Measurements from ENCODE around the gene RRP1.
"Not testable (repeated sequence)": the region's sequence is repeated elsewhere in the genome, so short reads cannot be mapped to it uniquely, and the experiment has no call there.

The RRP1 gene

DNA sequence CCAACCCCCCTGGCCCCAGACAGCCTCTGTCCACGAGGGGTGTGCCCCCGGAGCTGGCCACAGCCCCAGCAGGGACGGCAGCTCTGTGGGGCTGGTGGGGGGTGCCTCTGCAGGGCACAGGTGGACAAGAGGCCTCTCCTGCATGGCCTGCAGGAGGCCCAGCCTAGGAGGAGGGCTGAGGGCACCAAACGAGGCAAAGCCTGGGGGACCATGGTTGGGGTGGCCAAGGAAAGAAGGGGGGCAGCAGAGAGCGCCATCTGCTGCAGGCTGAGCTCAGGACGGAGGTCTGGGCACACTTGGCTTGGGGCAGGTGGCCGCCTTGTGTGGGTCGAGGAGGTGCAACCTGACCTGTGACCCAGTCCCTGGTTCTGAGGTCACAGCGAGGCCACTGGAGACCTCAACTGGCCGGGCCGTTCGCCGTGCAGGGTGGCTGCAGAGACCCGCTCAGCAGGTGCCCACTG lies 27.3 kb downstream of the RRP1 start:
- DNase-seq (ENCODE audit: low read depth in 2 of 2) = no peak

DNA sequence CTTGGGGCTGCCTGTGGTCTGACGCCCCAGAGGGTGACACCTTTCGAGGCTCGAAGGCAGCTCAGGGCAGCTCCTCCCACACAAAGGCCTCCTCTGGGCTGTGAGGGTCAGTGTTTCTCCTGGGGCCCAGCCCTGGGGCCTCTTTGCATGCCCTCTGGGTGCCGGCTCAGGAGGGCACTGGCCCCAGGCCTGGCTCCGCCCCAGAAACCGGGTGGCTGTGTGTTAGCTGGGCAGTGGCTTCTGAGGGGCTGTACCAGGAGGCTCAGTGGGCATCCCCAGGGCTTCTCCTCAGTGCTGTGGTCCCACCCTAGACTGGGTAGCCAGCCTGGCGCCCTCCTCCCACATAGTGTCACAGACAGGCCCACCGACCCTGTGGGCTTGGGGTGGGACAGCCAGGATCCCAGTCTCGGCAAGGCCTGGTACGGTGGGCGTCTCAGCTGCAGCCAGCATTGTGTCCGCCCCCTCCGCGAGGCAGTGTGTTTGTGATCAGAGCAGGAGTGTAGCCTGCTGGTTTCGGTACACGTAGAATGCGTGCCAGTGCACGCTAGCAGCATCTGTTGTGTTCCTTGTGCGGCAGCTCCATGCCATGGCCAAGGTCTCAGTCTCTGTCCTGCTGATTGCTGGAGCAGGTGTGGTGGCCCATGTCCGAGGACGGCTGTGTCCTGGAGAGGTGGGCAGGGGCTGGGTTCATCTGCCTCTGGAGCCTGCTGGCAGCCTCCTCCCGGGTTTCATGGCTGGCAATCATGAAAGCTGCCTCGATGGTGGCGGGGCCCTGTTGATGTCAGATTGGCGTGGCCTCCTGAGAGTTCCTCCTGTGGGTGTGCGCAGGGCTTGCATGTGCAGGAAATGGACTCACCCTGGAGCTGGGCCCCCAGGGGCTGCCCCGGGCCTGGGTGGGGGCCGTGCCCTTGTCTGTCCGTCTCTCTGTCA lies 28.0 kb downstream of the RRP1 start:
- no peak for DNase-seq (ENCODE audit: low read depth in 2 of 2)

DNA sequence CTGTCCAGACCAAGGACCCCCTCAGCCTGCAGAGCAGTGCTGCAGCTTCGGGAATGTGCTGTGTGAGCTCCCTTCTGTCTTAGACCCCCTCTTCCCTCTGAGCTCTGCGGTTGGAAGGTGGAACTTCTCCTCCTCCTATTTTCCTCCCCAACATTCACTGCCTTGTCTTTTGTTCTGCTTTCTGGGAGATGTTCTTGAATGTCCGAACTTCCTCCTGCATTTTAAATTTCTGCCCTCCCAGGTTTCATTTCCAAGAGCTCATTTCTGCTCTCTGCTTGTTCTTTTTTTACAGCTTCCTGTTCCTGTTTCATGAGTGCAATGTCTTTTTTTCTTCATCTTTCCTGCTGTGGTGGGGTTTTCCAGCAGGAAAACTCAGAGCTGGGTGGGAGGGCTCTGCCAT lies 29.3 kb downstream of the RRP1 start:
- no peak for DNase-seq (ENCODE audit: low read depth in 2 of 2)

- DNase-seq (ENCODE audit: low read depth in 2 of 2) = no peak
Measured at GRCh38 chr21:43819511-43820405, 30.4 kb downstream of the RRP1 start.

DNA sequence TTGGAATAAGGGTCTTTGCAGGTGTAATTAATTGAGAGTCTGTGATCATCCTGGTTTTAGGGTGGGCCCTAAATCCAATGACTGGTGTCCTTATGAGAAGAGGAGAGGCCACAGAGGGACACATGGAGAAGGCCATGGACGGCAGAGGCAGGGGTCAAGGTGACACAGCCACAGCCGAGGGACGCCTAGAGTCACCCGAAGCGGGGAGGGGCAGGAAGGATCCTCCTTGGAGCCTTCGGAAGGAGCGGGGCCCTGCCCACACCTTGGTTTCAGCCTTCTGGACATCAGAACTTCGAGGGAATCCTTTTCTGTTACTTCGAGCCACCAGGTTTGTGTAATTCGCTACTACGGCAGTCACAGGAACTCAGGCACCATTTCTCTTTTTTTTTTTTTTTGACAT lies 31.1 kb downstream of the RRP1 start:
- DNase-seq (ENCODE audit: low read depth in 2 of 2) = no peak

GRCh38 chr21:43822166-43822565 lies 32.8 kb downstream of the RRP1 start:
- not testable (repeated sequence) for DNase-seq (ENCODE audit: low read depth in 2 of 2)

GRCh38 chr21:43822741-43823140 lies 33.4 kb downstream of the RRP1 start:
- not testable (repeated sequence) for DNase-seq (ENCODE audit: low read depth in 2 of 2)

DNA sequence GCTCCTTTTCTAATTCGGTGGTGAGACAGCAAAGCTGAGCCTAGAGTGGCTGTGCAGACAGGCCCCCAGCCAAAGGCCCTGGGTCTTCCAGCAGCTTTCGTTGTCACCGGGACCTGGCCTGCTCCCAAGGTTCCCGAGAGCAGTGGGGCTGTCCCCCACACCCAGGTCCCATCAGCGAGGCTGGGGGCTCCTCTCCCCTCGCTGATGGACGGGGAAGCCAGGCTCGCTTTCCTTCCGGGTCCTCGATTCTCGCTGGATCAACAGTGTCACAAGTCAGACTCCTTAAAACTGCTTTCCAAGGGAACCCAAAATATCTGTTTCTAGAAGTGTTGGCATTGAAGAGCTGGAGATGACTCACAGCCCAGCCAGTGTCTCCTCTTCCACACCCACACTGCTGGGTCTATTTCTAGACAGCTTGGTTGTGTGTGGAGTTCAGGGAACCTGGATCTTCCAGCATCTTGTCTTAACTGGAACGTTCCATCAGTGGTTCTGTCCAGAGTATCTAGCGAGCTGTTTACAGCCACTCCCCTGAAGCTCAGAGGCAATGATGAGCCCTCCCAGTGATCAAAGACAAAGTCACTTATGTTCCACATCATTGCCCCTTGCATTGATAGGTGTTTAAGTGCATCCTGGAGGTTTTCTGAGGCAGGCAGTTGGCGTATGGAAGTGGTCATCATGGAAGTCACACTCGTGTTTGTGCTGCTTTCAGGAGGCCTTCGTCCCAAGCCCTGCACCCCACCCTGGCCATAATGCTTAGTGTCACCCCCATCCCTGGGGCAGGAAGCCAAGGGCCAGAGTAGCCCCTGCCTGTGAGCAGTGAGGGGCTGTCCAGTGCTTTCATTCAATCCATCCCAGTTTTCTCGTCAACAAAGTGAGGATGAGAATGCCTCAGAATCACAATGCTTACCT lies 35.2 kb downstream of the RRP1 start:
- no peak for DNase-seq (ENCODE audit: low read depth in 2 of 2)

DNA sequence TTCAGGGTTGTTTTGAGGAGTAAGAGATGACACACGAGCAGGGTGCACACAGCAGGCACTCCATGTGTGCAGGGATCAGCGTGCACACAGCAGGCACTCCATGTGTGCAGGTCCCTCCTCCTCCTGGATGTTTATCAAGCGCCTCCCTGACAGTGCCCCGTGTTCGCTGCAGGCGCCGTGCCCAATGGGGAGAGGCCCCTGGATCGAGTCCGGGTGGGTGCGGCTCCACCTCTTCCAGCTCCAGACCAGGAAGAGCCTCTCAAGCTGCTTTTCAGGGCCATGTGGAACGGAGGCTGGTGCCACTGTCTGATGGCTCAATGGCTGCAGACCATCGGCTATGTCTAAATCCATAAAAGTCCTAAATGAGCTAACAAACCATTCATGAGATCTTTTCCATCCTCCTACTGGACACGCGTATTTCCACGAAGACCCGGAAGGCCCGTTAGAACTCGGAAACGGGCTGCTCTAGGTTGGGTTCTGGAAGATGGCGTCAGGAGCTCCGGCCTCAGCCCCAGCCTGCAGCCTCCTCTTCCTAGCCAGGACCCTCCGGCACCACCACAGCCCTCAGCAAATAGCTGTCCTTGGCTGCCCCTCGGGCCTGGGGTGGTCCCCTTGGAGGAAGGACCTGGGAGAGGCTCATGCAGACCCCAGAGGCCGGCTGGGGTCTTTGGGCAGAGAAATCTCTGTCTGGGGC lies 36.0 kb downstream of the RRP1 start:
- DNase-seq (ENCODE audit: low read depth in 2 of 2) = no peak

- DNase-seq (ENCODE audit: low read depth in 2 of 2) = no peak
Measured at GRCh38 chr21:43825936-43826622, 36.7 kb downstream of the RRP1 start.

DNA sequence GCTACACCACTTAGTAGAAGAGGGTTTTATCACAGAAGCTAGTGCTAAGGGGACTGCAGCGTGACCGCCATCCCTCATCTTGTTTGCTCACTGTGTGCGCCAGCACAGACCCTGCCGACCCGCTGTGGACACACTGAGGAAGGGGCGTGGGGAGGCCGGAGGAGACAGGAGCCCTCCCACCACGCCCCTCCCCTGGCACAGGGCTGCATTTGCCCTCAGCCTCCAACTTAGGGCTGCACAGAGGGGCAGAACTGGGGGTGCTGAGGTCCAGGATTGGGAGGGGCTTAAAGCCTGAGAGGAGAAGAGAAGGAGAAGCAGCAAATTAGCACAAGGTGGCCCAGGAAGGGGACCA lies 37.2 kb downstream of the RRP1 start:
- no peak for DNase-seq (ENCODE audit: low read depth in 2 of 2)

DNA sequence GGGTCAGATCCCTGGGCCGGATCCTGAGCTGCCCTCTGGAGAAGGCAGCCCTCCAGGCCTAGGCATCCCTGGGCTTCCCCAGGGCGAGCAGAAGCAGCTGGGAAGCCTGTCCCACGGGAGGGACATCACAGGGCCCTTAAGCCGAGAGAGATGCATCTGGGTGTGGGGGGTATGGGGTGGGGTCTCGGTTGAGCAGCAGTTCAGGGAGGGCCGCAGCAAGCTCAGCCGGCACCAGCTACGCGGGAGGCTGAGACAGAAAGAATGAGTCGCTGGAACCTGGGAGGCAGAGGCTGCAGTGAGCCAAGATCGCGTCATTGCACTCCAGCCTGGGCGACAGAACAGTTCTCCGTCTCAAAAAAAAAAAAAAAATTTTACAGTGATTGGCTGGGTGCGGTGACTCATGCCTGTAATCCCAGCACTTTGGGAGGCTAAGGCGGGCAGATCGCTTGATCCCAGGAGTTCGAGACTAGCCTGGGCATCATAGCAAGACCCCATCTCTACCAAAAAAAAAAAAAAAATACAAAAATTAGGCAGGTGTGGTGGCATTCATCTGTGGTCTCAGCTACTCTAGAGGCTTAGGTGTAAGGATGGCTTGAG lies 37.7 kb downstream of the RRP1 start:
- no peak for DNase-seq (ENCODE audit: low read depth in 2 of 2)

DNA sequence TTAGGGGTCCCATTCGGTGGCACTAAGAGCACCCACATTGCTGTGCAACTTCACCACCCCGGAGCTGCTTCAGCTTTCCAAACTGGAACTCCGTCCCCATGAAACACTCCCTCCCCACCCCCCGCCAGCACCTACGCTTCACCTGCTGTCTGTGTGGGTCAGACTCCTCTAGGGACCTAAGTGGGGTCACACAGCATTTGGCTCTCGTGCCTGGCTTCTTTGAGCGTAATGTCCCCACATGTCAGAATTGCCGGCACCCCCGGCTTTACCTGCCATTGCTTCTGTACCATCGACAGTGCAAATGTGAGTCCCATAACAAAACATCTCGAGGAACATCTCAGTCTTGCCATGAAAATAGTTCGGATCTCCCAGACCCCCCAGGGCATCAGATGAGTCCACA lies 39.8 kb downstream of the RRP1 start:
- no peak for DNase-seq (ENCODE audit: low read depth in 2 of 2)

- no peak for DNase-seq (ENCODE audit: low read depth in 2 of 2)
Measured at GRCh38 chr21:43829575-43830119, 40.3 kb downstream of the RRP1 start.

DNA sequence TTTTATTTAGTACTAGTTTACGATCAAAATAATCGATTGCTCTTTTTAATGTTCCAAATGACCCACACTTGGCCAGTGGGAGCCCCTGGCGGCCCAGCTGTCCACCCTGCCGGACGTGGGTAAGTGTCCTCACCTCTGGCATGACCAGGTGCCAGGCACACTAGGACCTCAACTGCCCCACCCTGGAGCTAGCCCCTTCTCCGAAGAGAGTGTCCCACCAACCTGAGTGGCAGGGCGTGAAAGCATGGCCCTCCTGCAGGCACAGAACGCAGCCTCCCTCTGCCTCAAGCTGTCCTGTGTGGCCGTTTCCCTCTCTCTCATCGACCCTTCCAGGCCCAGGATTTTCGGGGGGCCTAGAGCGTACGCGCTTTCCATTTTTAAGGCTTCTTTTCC lies 42.8 kb downstream of the RRP1 start:
- no peak for DNase-seq (ENCODE audit: low read depth in 2 of 2)

- DNase-seq (ENCODE audit: low read depth in 2 of 2) = no peak
Measured at GRCh38 chr21:43832648-43833047, 43.3 kb downstream of the RRP1 start.

- no peak for DNase-seq (ENCODE audit: low read depth in 2 of 2)
Measured at GRCh38 chr21:43834146-43834905, 44.9 kb downstream of the RRP1 start.

DNA sequence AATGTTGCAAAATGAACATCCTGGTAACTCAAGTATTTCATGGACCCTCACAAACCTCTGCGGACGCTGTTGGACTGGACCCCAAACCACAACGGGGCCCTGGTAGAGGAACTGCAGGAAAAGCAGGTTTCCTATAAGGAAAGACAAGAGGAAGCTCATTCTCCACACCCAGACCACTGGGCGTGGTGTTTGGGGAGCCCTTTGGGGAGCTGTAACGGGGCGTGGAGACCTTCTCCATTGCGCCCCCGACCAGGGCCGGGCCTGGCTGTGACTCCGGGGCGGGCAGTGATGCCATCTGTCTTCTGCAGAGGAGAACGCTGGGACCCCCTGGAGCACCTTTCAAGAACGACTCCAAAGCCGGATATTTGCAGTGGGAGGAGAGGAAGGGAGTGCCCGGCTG lies 45.7 kb downstream of the RRP1 start:
- DNase-seq (ENCODE audit: low read depth in 2 of 2) = no peak

DNA sequence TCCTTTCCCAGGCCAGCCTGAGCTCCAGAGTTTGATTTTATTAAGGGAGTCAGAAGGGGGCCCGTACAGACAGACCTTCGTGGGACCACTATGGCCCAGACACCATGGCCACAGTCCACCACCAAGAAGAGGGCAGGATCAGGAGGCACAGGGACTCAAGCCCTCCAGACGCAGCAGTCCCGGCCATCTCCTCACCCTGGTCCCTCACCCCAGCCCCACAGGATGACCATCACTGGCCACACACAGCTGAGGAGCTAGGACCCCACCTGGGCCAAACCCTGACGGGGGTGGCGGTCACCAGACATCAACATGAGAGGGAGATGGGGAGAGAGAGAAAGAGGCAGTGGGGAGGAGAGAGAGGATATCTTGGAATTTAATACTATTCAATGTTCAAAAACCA lies 46.5 kb downstream of the RRP1 start:
- no peak for DNase-seq (ENCODE audit: low read depth in 2 of 2)
